NB4 (cell line): ENCODE results near the gene NGB.

Source experiments
- DNase-seq: peaks from one replicate; pipeline ENCODE4 v3.0.0; 2010; ENCODE audit warnings: low read depth
- H3K4me3 ChIP-seq: one replicate; pipeline ENCODE4 v1.5.1; 2011; ENCODE audit warnings: mild to moderate bottlenecking, low read depth, low read length, moderate library complexity
- CTCF ChIP-seq: IDR thresholded peaks from one replicate; pipeline ENCODE4 v1.5.1; 2012; ENCODE audit warnings: low read depth, low read length
- MAX ChIP-seq: IDR thresholded peaks from 2 replicates; pipeline ENCODE4 v1.6.1; 2011; ENCODE audit warnings: low read depth, low read length
- MYC ChIP-seq: IDR thresholded peaks from 2 replicates; pipeline ENCODE4 v1.6.1; 2011; ENCODE audit warnings: low read depth, low read length
- POLR2A ChIP-seq: IDR thresholded peaks from 2 replicates; pipeline ENCODE4 v1.6.1; 2011; ENCODE audit warnings: mild to moderate bottlenecking; ENCODE audit not compliant: insufficient read length; ENCODE audit errors: extremely low read depth

Gene NGB

GRCh38 chr14:77272261-77272660 is 1.3 kb upstream of the NGB start:
- H3K4me3 ChIP-seq, result no peak overlapping the region
- TF ChIP-seq CTCF, result no peak
- TF ChIP-seq POLR2A, result no peak
- TF ChIP-seq MAX, result no peak
- TF ChIP-seq MYC, result no peak
- DNase-seq, result no peak

GRCh38 chr14:77270361-77271112 is 469 bp downstream of the NGB start:
- TF ChIP-seq CTCF (no peak), MYC (no peak), MAX (no peak), POLR2A (no peak)
- H3K4me3 ChIP-seq, result no peak overlapping the region
- no peak for DNase-seq

- no peak for DNase-seq
- TF ChIP-seq MYC, result no peak
- no peak for TF ChIP-seq CTCF
- TF ChIP-seq POLR2A, result no peak
- no peak for TF ChIP-seq MAX
- H3K4me3 ChIP-seq, result no peak overlapping the region
These were observed 1.9 kb downstream of the NGB start for GRCh38 chr14:77268989-77269600.

GRCh38 chr14:77267937-77268699 is 2.9 kb downstream of the NGB start:
- no peak overlapping the region for H3K4me3 ChIP-seq
- TF ChIP-seq MAX (no peak), CTCF (no peak), POLR2A (no peak), MYC (no peak)
- no peak for DNase-seq

GRCh38 chr14:77266336-77266735 is 4.7 kb downstream of the NGB start:
- no peak overlapping the region for H3K4me3 ChIP-seq
- no peak for DNase-seq
- TF ChIP-seq MAX (no peak), MYC (no peak), POLR2A (no peak), CTCF (no peak)
